Glutamatergic neuron (in vitro differentiated cells): ENCODE results near the gene ATL2. TPM values are rescaled to one million over a fixed set of nuclear protein-coding genes. Genes with fewer than 3 reads are reported as not detected.
"Not testable (repeated sequence)": the region's sequence is repeated elsewhere in the genome, so short reads cannot be mapped to it uniquely, and the experiment has no call there.

ENCODE experiments used
- DNase-seq: peaks from one replicate; pipeline ENCODE4 v3.0.0; 2022
- H3K27ac Mint-ChIP-seq: one replicate; pipeline ENCODE4 v1.8.0; 2020; ENCODE audit warnings: mild to moderate bottlenecking, mixed read lengths, inconsistent platforms; ENCODE audit not compliant: unreplicated experiment
- H3K27me3 Mint-ChIP-seq: one replicate; pipeline ENCODE4 v1.8.0; 2020; ENCODE audit warnings: mild to moderate bottlenecking, moderate library complexity, mixed read lengths, inconsistent platforms; ENCODE audit not compliant: unreplicated experiment
- H3K36me3 Mint-ChIP-seq: one replicate; pipeline ENCODE4 v1.8.0; 2020; ENCODE audit warnings: mild to moderate bottlenecking, mixed read lengths, inconsistent platforms; ENCODE audit not compliant: unreplicated experiment
- H3K4me1 Mint-ChIP-seq: one replicate; pipeline ENCODE4 v1.8.0; 2020; ENCODE audit warnings: mild to moderate bottlenecking, low read depth, mixed read lengths, inconsistent platforms; ENCODE audit not compliant: unreplicated experiment
- H3K4me3 Mint-ChIP-seq: one replicate; pipeline ENCODE4 v1.8.0; 2020; ENCODE audit warnings: mild to moderate bottlenecking, mixed read lengths, inconsistent platforms; ENCODE audit not compliant: unreplicated experiment
- H3K9me3 Mint-ChIP-seq: one replicate; pipeline ENCODE4 v1.8.0; 2020; ENCODE audit warnings: mild to moderate bottlenecking, moderate library complexity, mixed read lengths, inconsistent platforms; ENCODE audit not compliant: unreplicated experiment
- total RNA-seq: library from RNA; stranded (reverse); fragmentation: NEBNext Ultra II Directional; extraction: Animal tissue kit (Norgen Biotek cat#: 25700); gene quantifications from one replicate; pipeline ENCODE4 v1.2.1, GENCODE V29; 2021; ENCODE audit not compliant: unreplicated experiment
- TF ChIP-seq, protein P1 (sequence below): fragments of 200-600 bp; sonication (generic); IDR thresholded peaks from one replicate; pipeline ENCODE4 v1.5.0; 2021; ENCODE audit not compliant: partially characterized antibody, unreplicated experiment

The ATL2 gene
- total RNA-seq, 1 donor from 2014 or later = 39.0 TPM

DNA sequence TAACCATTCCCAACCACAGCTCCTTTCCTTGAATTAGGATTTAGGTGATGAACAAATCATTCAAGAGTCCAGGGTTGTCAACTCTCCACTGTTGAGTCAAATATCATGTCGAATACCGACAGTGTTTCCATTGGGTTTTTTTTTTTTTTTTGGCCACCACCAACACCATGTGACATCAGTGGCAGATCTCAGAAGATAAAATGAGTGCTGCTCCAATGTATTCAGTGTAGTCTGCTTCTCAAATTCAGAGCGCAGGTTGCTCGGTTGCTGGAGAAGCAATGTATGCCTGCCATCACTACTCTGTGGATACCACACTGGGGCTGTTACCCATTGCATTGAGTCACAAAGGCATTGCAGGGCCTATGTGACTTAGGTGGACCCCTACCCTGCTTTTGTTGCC lies 10.8 kb upstream of the ATL2 start:
- Mint-ChIP-seq H3K27ac (no peak overlapping the region), H3K27me3 (no peaks in the 10 kb centered on the region), H3K4me3 (no peak overlapping the region), H3K4me1 (no peaks in the 10 kb centered on the region), H3K36me3 (no peaks in the 10 kb centered on the region), H3K9me3 (no peaks in the 10 kb centered on the region)
- TF ChIP-seq, protein P1, sequence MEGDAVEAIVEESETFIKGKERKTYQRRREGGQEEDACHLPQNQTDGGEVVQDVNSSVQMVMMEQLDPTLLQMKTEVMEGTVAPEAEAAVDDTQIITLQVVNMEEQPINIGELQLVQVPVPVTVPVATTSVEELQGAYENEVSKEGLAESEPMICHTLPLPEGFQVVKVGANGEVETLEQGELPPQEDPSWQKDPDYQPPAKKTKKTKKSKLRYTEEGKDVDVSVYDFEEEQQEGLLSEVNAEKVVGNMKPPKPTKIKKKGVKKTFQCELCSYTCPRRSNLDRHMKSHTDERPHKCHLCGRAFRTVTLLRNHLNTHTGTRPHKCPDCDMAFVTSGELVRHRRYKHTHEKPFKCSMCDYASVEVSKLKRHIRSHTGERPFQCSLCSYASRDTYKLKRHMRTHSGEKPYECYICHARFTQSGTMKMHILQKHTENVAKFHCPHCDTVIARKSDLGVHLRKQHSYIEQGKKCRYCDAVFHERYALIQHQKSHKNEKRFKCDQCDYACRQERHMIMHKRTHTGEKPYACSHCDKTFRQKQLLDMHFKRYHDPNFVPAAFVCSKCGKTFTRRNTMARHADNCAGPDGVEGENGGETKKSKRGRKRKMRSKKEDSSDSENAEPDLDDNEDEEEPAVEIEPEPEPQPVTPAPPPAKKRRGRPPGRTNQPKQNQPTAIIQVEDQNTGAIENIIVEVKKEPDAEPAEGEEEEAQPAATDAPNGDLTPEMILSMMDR = no peak
- no peak for DNase-seq

- no peak overlapping the region for H3K27ac Mint-ChIP-seq
- H3K9me3 Mint-ChIP-seq = no peaks in the 10 kb centered on the region
- H3K4me3 Mint-ChIP-seq = no peak overlapping the region
- no peak for DNase-seq
- H3K4me1 Mint-ChIP-seq = no peaks in the 10 kb centered on the region
- TF ChIP-seq, protein P1 = no peak
- H3K27me3 Mint-ChIP-seq = no peaks in the 10 kb centered on the region
- H3K36me3 Mint-ChIP-seq = no peaks in the 10 kb centered on the region
Observed at GRCh38 chr2:38386821-38387220, 9.7 kb upstream of the ATL2 start.

- Mint-ChIP-seq H3K36me3 (no peaks in the 10 kb centered on the region), H3K4me1 (no peaks in the 10 kb centered on the region), H3K9me3 (no peaks in the 10 kb centered on the region), H3K27me3 (no peaks in the 10 kb centered on the region), H3K27ac (no peak overlapping the region), H3K4me3 (no peak overlapping the region)
- TF ChIP-seq, protein P1 = no peak
- no peak for DNase-seq
Observed at GRCh38 chr2:38386377-38386776, 9.3 kb upstream of the ATL2 start.

DNA sequence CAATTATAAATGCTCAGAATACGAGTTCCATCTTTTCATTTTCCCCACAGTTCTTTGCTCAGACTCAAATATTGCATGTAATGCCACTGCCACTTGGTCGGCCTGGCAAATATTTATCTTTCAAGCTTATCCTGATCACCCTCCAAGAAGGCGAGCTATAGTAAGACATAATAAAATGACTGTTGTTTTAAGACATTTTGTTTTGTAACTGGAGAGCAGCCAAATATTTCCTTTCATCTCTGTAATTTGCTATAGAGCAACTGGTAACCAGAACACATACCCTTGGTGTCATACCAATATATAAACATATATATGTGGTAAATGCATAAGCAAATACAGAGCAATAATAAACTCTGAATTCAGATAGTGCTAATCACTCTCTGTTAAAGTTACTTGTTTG lies 7.3 kb upstream of the ATL2 start:
- Mint-ChIP-seq H3K27ac (no peak overlapping the region), H3K36me3 (no peaks in the 10 kb centered on the region), H3K27me3 (no peaks in the 10 kb centered on the region), H3K9me3 (no peaks in the 10 kb centered on the region), H3K4me3 (no peak overlapping the region), H3K4me1 (no peaks in the 10 kb centered on the region)
- TF ChIP-seq, protein P1 = no peak
- no peak for DNase-seq

GRCh38 chr2:38383741-38384140 lies 6.7 kb upstream of the ATL2 start:
- H3K27me3 Mint-ChIP-seq, H3K9me3 Mint-ChIP-seq, DNase-seq, H3K27ac Mint-ChIP-seq, H3K4me1 Mint-ChIP-seq, H3K4me3 Mint-ChIP-seq, H3K36me3 Mint-ChIP-seq: not testable (repeated sequence)
